Heart right ventricle (tissue), 16 donors: Measurements from ENCODE around the gene GNG12. TPM values are rescaled to one million over a fixed set of nuclear protein-coding genes. Genes with fewer than 3 reads are reported as not detected.

Experiments
- ATAC-seq, 8 donors: fragments of 200-7000 bp; cut with Tn5 transposase; one replicate each; pipeline ENCODE4 v1.9.1; 2020; ENCODE audit warnings: mild to moderate bottlenecking in 8 of 8, moderate library complexity in 8 of 8, moderate number of reproducible peaks in 1 of 8
- DNase-seq, 2 donors: peaks; one replicate each; pipeline ENCODE4 v3.0.0-alpha.2; 2020
- H3K27ac ChIP-seq, 10 donors: fragments of 200-600 bp; sonication (generic) in 2 of 10; one replicate each; pipeline versions ENCODE4 v1.5.0 to v1.8.0; 2020 to 2022; ENCODE audit warnings: mild to moderate bottlenecking in 3 of 10
- H3K27me3 ChIP-seq, 7 donors: fragments of 200-600 bp; one replicate each; pipeline ENCODE4 v1.8.0; 2021 to 2022; ENCODE audit warnings: mild to moderate bottlenecking in 2 of 7
- H3K36me3 ChIP-seq, 9 donors: fragments of 200-600 bp; sonication (generic) in 1 of 9; one replicate each; pipeline versions ENCODE4 v1.5.0 to v1.8.0; 2020 to 2022; ENCODE audit warnings: mild to moderate bottlenecking in 2 of 9
- H3K4me1 ChIP-seq, 9 donors: fragments of 200-600 bp; sonication (generic) in 1 of 9; one replicate each; pipeline versions ENCODE4 v1.5.0 to v1.8.0; 2020 to 2022; ENCODE audit warnings: mild to moderate bottlenecking in 4 of 9
- H3K4me3 ChIP-seq, 10 donors: fragments of 200-600 bp; sonication (generic) in 2 of 10; one replicate each; pipeline versions ENCODE4 v1.5.0 to v1.8.0; 2020 to 2022; ENCODE audit warnings: mild to moderate bottlenecking in 7 of 10, moderate library complexity in 2 of 10
- H3K9me3 ChIP-seq, 11 donors: fragments of 200-600 bp in 10 of 11; sonication (generic) in 2 of 11; one replicate each; pipeline versions ENCODE4 v1.5.0 to v1.8.0; 2013 to 2022; ENCODE audit warnings: mild to moderate bottlenecking in 2 of 11, control low read depth in 1 of 11, moderate library complexity in 1 of 11
- WGBS, 2 donors: extraction: QIAGEN DNeasy Blood & Tissue Kit; methylation state at CpG; one replicate each; pipeline ENCODE4 v1.1.7; 2013; ENCODE audit warnings: inconsistent platforms in 1 of 2; 5-methylcytosine and 5-hydroxymethylcytosine counted together
- intact Hi-C, 10 donors: fragments of 100-400 bp; cut with DNase I; formaldehyde crosslinking; loops; one replicate each; pipeline versions ENCODE4 v1.11.1 to v1.14.2; 2022
- polyA plus RNA-seq, 2 donors: library from polyadenylated mRNA; stranded (reverse); fragments of 200-250 nt; gene quantifications; one replicate each; pipeline ENCODE4 v1.2.3, GENCODE V29; 2013
- total RNA-seq, 10 donors: library from RNA; stranded (reverse); fragmentation: NEBNext Ultra II Directional in 3 of 10; extraction: Animal tissue kit (Norgen Biotek cat#: 25700) in 3 of 10; gene quantifications; one replicate each; pipeline versions ENCODE4 v1.2.1 to v1.2.4, GENCODE V29; 2021 to 2023
- TF ChIP-seq, protein P1 (sequence below), 9 donors: fragments of 200-600 bp; sonication (generic) in 2 of 9; IDR thresholded peaks; one replicate each; pipeline versions ENCODE4 v1.5.0 to v1.8.0; 2021 to 2022; ENCODE audit warnings: antibody characterized with exemption in 9 of 9, mild to moderate bottlenecking in 5 of 9, moderate library complexity in 1 of 9
- donor health status: Arrhythmogenic right ventricular cardiomyopathy.
- donor health status: ischemic (EF 13 %, LVEDD 7.1; RV severe dilation, severe dysfunction).
- donor health status: healthy with polysubstance abuse.
- donor health status: DM: no; HTN: yes; CAD: no.
- donor health status: DM: no; HTN: no; CAD: no.
- donor health status: ischemic (EF 25% LVEDD 6.9; RV normal size, moderate dysfunction).
- donor health status: ischemic (EF 25% LVEDD 5.7; RV mildly dilated, moderate dysfunction).
- donor health status: healthy.
- donor health status: DM: yes; HTN: yes; CAD: no.
- donor health status: Ischemic cardiomyopathy.
- donor health status: ischemic (EF 35%, LVEDD 5.7; RV mildly dilated, moderate dysfunction).
- donor health status: nonischemic (EF 11% LVEDD 7.7; RV severe dilation, severe dysfunction).
- donor health status: DM: yes; HTN: yes; CAD: no.
- donor health status: PGD.
- donor health status: ischemic (EF 29% LVEDD 5.4; RV normal size, mild dysfunction).
- donor health status: nonischemic (EF 23%, LVEDD 6.1; RV moderate dilation, normal function).

GNG12 gene
- total and polyA plus RNA-seq, 12 donors: 8.5 to 49.4 (median 34.5) TPM

- no peak overlapping the region for H3K4me3 ChIP-seq
- no peak overlapping the region for H3K27ac ChIP-seq
- intact Hi-C loops: loop anchor here in 2 of 10 donors (5.0 kb wide), 2 partner anchors 78 to 387 kb away; partner anchors contain the start of gene WLS (in 1 of the 2)
- DNase-seq: no peak
- ATAC-seq: no peak
- H3K4me1 ChIP-seq: peaks cover 0 to 15% (median 11%) of the 10 kb centered on the region in 9 donors
- 97 to 98% methylated on average over 1 of the region's 1 CpG for WGBS, 2 donors
- no peaks in the 10 kb centered on the region for H3K27me3 ChIP-seq
- TF ChIP-seq, protein P1, sequence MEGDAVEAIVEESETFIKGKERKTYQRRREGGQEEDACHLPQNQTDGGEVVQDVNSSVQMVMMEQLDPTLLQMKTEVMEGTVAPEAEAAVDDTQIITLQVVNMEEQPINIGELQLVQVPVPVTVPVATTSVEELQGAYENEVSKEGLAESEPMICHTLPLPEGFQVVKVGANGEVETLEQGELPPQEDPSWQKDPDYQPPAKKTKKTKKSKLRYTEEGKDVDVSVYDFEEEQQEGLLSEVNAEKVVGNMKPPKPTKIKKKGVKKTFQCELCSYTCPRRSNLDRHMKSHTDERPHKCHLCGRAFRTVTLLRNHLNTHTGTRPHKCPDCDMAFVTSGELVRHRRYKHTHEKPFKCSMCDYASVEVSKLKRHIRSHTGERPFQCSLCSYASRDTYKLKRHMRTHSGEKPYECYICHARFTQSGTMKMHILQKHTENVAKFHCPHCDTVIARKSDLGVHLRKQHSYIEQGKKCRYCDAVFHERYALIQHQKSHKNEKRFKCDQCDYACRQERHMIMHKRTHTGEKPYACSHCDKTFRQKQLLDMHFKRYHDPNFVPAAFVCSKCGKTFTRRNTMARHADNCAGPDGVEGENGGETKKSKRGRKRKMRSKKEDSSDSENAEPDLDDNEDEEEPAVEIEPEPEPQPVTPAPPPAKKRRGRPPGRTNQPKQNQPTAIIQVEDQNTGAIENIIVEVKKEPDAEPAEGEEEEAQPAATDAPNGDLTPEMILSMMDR (IDR thresholded peaks at IDR 0.05): no peak
- no peaks in the 10 kb centered on the region for H3K9me3 ChIP-seq
- no peaks in the 10 kb centered on the region for H3K36me3 ChIP-seq
Observed at GRCh38 chr1:67844988-67845387, 11.7 kb upstream of the GNG12 start.

GRCh38 chr1:67843746-67844145 lies 10.5 kb upstream of the GNG12 start:
- no peaks in the 10 kb centered on the region for H3K36me3 ChIP-seq
- H3K27me3 ChIP-seq: no peaks in the 10 kb centered on the region
- H3K4me3 ChIP-seq: no peak overlapping the region
- DNase-seq (no peak), ATAC-seq (no peak)
- peaks cover 0 to 21% (median 12%) of the 10 kb centered on the region in 9 donors for H3K4me1 ChIP-seq
- no peaks in the 10 kb centered on the region for H3K9me3 ChIP-seq
- no peak overlapping the region for H3K27ac ChIP-seq
- intact Hi-C loops: no loop called here
- TF ChIP-seq, protein P1 (IDR thresholded peaks at IDR 0.05): no peak

GRCh38 chr1:67843331-67843730 lies 10.1 kb upstream of the GNG12 start:
- DNase-seq (no peak), ATAC-seq (no peak)
- TF ChIP-seq, protein P1 (IDR thresholded peaks at IDR 0.05): no peak
- Histone ChIP-seq H3K27me3 (no peaks in the 10 kb centered on the region), H3K4me1 (peaks cover 0 to 25% (median 12%) of the 10 kb centered on the region in 9 donors), H3K9me3 (no peaks in the 10 kb centered on the region), H3K27ac (no peak overlapping the region), H3K4me3 (no peak overlapping the region), H3K36me3 (no peaks in the 10 kb centered on the region)
- intact Hi-C loops: no loop called here
- WGBS, 2 donors: 88 to 94% methylated on average over 1 of the region's 1 CpG

GRCh38 chr1:67840449-67840848 lies 7.2 kb upstream of the GNG12 start:
- TF ChIP-seq, protein P1 (IDR thresholded peaks at IDR 0.05): no peak
- Histone ChIP-seq H3K4me1 (peaks cover 0 to 28% (median 12%) of the 10 kb centered on the region in 9 donors), H3K9me3 (no peaks in the 10 kb centered on the region), H3K27ac (no peak overlapping the region), H3K36me3 (no peaks in the 10 kb centered on the region), H3K4me3 (no peak overlapping the region), H3K27me3 (peaks cover 0 to 6% (median 0%) of the 10 kb centered on the region in 7 donors)
- peak in 7 of 8 donors; percentile 35 to 81 (median 66) for ATAC-seq
- WGBS, 2 donors: 40 to 47% methylated on average over 2 of the region's 2 CpGs
- DNase-seq: no peak
- intact Hi-C loops: no loop called here
